ENCODE measurements around the gene SLC16A8. TPM values are rescaled to one million over a fixed set of nuclear protein-coding genes. Genes with fewer than 3 reads are reported as not detected.

The SLC16A8 gene
- total RNA-seq, 1 donor from 2014 or later: 0.08 TPM

GRCh38 chr22:38062791-38063190, 21.2 kb downstream of the SLC16A8 start:
- Histone ChIP-seq H3K36me3 (ENCODE audit: control insufficient read depth, insufficient read depth, low read length) (peaks cover 7% of the 10 kb centered on the region), H3K4me3 (ENCODE audit: low read depth, low read length) (no peak overlapping the region), H3K27me3 (ENCODE audit: control insufficient read depth, insufficient read depth, low read length) (no peaks in the 10 kb centered on the region)
- DNase-seq (ENCODE audit: low read depth): no peak
- TF ChIP-seq CTCF (IDR thresholded peaks at IDR 0.05; ENCODE audit: insufficient read depth, low read length, poor library complexity, severe bottlenecking): no peak

- TF ChIP-seq CTCF (IDR thresholded peaks at IDR 0.05; ENCODE audit: insufficient read depth, low read length, poor library complexity, severe bottlenecking): no peak
- Histone ChIP-seq H3K36me3 (ENCODE audit: control insufficient read depth, insufficient read depth, low read length) (peaks cover 5% of the 10 kb centered on the region), H3K27me3 (ENCODE audit: control insufficient read depth, insufficient read depth, low read length) (no peaks in the 10 kb centered on the region), H3K4me3 (ENCODE audit: low read depth, low read length) (peak within 1 kb of the TSS; percentile 56)
- DNase-seq (ENCODE audit: low read depth): peak; percentile 71
These were observed 26.8 kb downstream of the SLC16A8 start, which contains the start of gene PICK1 for GRCh38 chr22:38056969-38057891. Gene PICK1 (plus strand): TSS chr22:38057404. CDS start chr22:38057810, 406 bp downstream.

GRCh38 chr22:38051900-38052862, 31.8 kb downstream of the SLC16A8 start:
- Histone ChIP-seq H3K27me3 (ENCODE audit: control insufficient read depth, insufficient read depth, low read length) (peaks cover 4% of the 10 kb centered on the region), H3K4me3 (ENCODE audit: low read depth, low read length) (no peak overlapping the region), H3K36me3 (ENCODE audit: control insufficient read depth, insufficient read depth, low read length) (no peaks in the 10 kb centered on the region)
- DNase-seq (ENCODE audit: low read depth): no peak
- TF ChIP-seq CTCF (IDR thresholded peaks at IDR 0.05; ENCODE audit: insufficient read depth, low read length, poor library complexity, severe bottlenecking): peak; percentile 91

GRCh38 chr22:38051261-38051660, 32.7 kb downstream of the SLC16A8 start:
- no peak overlapping the region for H3K4me3 ChIP-seq (ENCODE audit: low read depth, low read length)
- peaks cover 4% of the 10 kb centered on the region for H3K27me3 ChIP-seq (ENCODE audit: control insufficient read depth, insufficient read depth, low read length)
- no peak for TF ChIP-seq CTCF (IDR thresholded peaks at IDR 0.05; ENCODE audit: insufficient read depth, low read length, poor library complexity, severe bottlenecking)
- DNase-seq (ENCODE audit: low read depth): no peak
- no peaks in the 10 kb centered on the region for H3K36me3 ChIP-seq (ENCODE audit: control insufficient read depth, insufficient read depth, low read length)

- no peak overlapping the region for H3K4me3 ChIP-seq (ENCODE audit: low read depth, low read length)
- no peak for DNase-seq (ENCODE audit: low read depth)
- H3K36me3 ChIP-seq (ENCODE audit: control insufficient read depth, insufficient read depth, low read length): no peaks in the 10 kb centered on the region
- TF ChIP-seq CTCF (IDR thresholded peaks at IDR 0.05; ENCODE audit: insufficient read depth, low read length, poor library complexity, severe bottlenecking): no peak
- H3K27me3 ChIP-seq (ENCODE audit: control insufficient read depth, insufficient read depth, low read length): peaks cover 4% of the 10 kb centered on the region
These were observed 33.3 kb downstream of the SLC16A8 start for GRCh38 chr22:38050720-38051119.
